ENCODE measurements around the gene HSPA4.

DNA sequence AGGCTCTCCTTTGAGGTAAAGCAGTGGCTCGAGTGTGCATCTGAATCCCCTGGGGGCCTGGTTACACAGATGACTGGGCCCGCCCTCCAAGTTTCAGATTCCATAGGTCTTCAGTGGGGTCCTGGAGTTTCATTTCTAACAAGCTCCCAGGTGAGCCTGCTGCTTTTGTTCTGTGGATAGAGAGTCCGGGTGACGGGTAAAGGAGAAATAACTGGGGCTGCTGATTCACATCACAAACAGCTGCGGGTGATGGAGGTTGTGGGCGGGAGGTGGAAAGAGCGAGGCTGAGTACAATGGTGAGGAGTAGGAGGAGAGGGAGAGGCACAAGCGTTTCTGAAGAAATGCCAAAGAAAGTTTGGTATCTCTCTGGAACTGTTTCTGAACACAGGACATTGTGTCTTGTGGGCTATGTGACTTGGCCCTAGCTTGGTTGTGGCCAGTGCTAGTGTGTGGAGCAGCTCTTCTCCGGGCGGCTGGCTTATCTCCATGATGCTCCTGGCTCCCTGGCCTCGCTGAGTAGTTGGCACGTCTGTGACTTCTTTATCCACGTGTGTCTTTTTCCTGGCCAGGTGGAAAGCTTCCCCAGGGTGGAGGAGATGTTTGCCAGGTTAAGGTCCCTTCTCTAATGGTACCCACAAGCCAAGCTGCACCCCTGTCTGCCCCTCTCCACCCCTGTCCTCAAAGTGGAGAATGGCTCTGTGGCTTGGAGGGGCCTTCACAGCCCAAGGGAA lies 61.7 kb downstream of the HSPA4 start:
- TF ChIP-seq GATA2 (IDR thresholded peaks at IDR 0.05; ENCODE audit: low read depth, low read length) (no peak), GATA3 (IDR thresholded peaks at IDR 0.05; ENCODE audit: low read depth, low read length) (no peak)
